Bladder microvascular endothelial cell (primary cell): ENCODE results near the gene MSL3. TPM values are rescaled to one million over a fixed set of nuclear protein-coding genes. Genes with fewer than 3 reads are reported as not detected.

Source experiments
- total RNA-seq: library from RNA; depleted of rRNA; stranded (reverse); fragments of >200 nt; gene quantifications from 2 replicates; pipeline ENCODE4 v1.2.3, GENCODE V29; 2014

Gene MSL3
- 29.3 and 31.4 TPM in 2 replicates for total RNA-seq

GRCh38 chrX:11757719-11758399 is at the start of gene MSL3:
Gene MSL3, plus strand, starts transcription at chrX:11758237. Its CDS starts 27 bp downstream, at chrX:11758264.

Other genes starting within 250 kb of the MSL3 start
- gene ARHGAP6, start 92.3 kb upstream of the MSL3 start, total RNA-seq = under 0.01 and 0.06 TPM in 2 replicates